Natural killer cell (primary cell): ENCODE results near the gene CACNA2D3. TPM values are rescaled to one million over a fixed set of nuclear protein-coding genes. Genes with fewer than 3 reads are reported as not detected.

Experiments used
- ATAC-seq, 3 donors: fragments of 150-1000 bp in 2 of 3; fragments of 200-7000 bp in 1 of 3; cut with Tn5 transposase; 1 replicate in 1 of 3; 2 replicates in 2 of 3; pipeline ENCODE4 v1.10.0; 2021; ENCODE audit warnings: mild to moderate bottlenecking in 2 of 3, moderate library complexity in 2 of 3
- DNase-seq, 2 donors: peaks; one replicate each; pipeline versions ENCODE4 v3.0.0 to v3.0.0-alpha.2; 2013 to 2021; ENCODE audit warnings: mixed read lengths in 1 of 2
- H3K27ac ChIP-seq: one replicate; pipeline ENCODE4 v1.5.1; 2013; ENCODE audit warnings: mild to moderate bottlenecking, low read length
- H3K27me3 ChIP-seq: one replicate; pipeline ENCODE4 v1.6.1; 2013; ENCODE audit warnings: low read length; ENCODE audit not compliant: control insufficient read depth, insufficient read depth
- H3K36me3 ChIP-seq: one replicate; pipeline ENCODE4 v1.6.1; 2013; ENCODE audit warnings: low read length; ENCODE audit not compliant: control insufficient read depth, insufficient read depth
- H3K4me1 ChIP-seq: one replicate; pipeline ENCODE4 v1.6.1; 2013; ENCODE audit warnings: low read length; ENCODE audit not compliant: control insufficient read depth, insufficient read depth
- H3K4me3 ChIP-seq: one replicate; pipeline ENCODE4 v1.5.1; 2013; ENCODE audit warnings: low read length
- H3K9me3 ChIP-seq: one replicate; pipeline ENCODE4 v1.6.1; 2013; ENCODE audit warnings: low read length; ENCODE audit not compliant: control insufficient read depth, insufficient read depth
- H3K27ac Mint-ChIP-seq, 2 donors: one replicate each; pipeline ENCODE4 v1.8.0; 2022; ENCODE audit warnings: mild to moderate bottlenecking in 2 of 2, mixed read lengths in 2 of 2, moderate library complexity in 1 of 2
- H3K27me3 Mint-ChIP-seq, 2 donors: one replicate each; pipeline ENCODE4 v1.8.0; 2022; ENCODE audit warnings: low read depth in 2 of 2, mixed read lengths in 2 of 2
- H3K36me3 Mint-ChIP-seq: one replicate; pipeline ENCODE4 v1.8.0; 2022; ENCODE audit warnings: mixed read lengths
- H3K4me1 Mint-ChIP-seq, 2 donors: one replicate each; pipeline ENCODE4 v1.8.0; 2022; ENCODE audit warnings: mixed read lengths in 2 of 2
- H3K4me3 Mint-ChIP-seq: one replicate; pipeline ENCODE4 v1.8.0; 2022; ENCODE audit warnings: mild to moderate bottlenecking, moderate library complexity, mixed read lengths
- H3K9me3 Mint-ChIP-seq, 2 donors: one replicate each; pipeline ENCODE4 v1.8.0; 2022; ENCODE audit warnings: mixed read lengths in 2 of 2
- CTCF ChIP-seq: fragments of 200-600 bp; IDR thresholded peaks from one replicate; pipeline ENCODE4 v1.8.0; 2022; ENCODE audit warnings: antibody characterized with exemption
- WGBS: methylation state at CpG from one replicate; pipeline ENCODE4 v1.1.7; 2013; ENCODE audit warnings: missing lambda C conversion rate; ENCODE audit not compliant: insufficient coverage; 5-methylcytosine and 5-hydroxymethylcytosine counted together
- intact Hi-C: fragments of 100-400 bp; cut with micrococcal nuclease; formaldehyde crosslinking; loops from one replicate; pipeline ENCODE4 v1.14.2; 2022
- total RNA-seq, 4 donors: library from RNA; stranded (reverse); fragments of 120-200 nt in 1 of 4; gene quantifications; one replicate each; pipeline versions ENCODE4 v1.2.3 to v1.2.4, GENCODE V29; 2013 to 2022

The CACNA2D3 gene
- total RNA-seq, 3 donors from 2014 or later (not counting 1 experiment from before 2014, with no cell fraction given) = 0.49 TPM; not detected in 2

GRCh38 chr3:54530944-54531343 is 408.6 kb downstream of the CACNA2D3 start:
- 18% methylated on average over 5 of the region's 5 CpGs for WGBS
- H3K4me1 Mint-ChIP-seq = no peaks in the 10 kb centered on the region
- intact Hi-C loops = no loop called here

GRCh38 chr3:54531741-54532140 is 409.4 kb downstream of the CACNA2D3 start:
- no peak for DNase-seq

More at GRCh38 chr3:54530944-54531343, 408.6 kb downstream of the CACNA2D3 start:
- H3K27ac Mint-ChIP-seq = no peak overlapping the region
- Histone ChIP-seq H3K27me3 (no peaks in the 10 kb centered on the region), H3K4me3 (no peak overlapping the region), H3K9me3 (no peaks in the 10 kb centered on the region), H3K36me3 (no peaks in the 10 kb centered on the region), H3K27ac (no peak overlapping the region), H3K4me1 (no peaks in the 10 kb centered on the region)
- ATAC-seq (no peak), DNase-seq (no peak)
- TF ChIP-seq CTCF = no peak
- H3K36me3 Mint-ChIP-seq = no peaks in the 10 kb centered on the region
- H3K27me3 Mint-ChIP-seq = no peaks in the 10 kb centered on the region
- H3K9me3 Mint-ChIP-seq = peaks cover 6 to 7% of the 10 kb centered on the region in 2 donors
- H3K4me3 Mint-ChIP-seq = no peak overlapping the region

GRCh38 chr3:54533856-54534255 is 411.5 kb downstream of the CACNA2D3 start:
- no peaks in the 10 kb centered on the region for H3K36me3 Mint-ChIP-seq
- ATAC-seq (no peak), DNase-seq (no peak)
- Histone ChIP-seq H3K36me3 (no peaks in the 10 kb centered on the region), H3K9me3 (no peaks in the 10 kb centered on the region), H3K4me1 (no peaks in the 10 kb centered on the region), H3K4me3 (no peak overlapping the region), H3K27ac (no peak overlapping the region), H3K27me3 (no peaks in the 10 kb centered on the region)
- intact Hi-C loops = no loop called here
- no peak overlapping the region for H3K27ac Mint-ChIP-seq
- H3K4me1 Mint-ChIP-seq = no peaks in the 10 kb centered on the region
- H3K27me3 Mint-ChIP-seq = no peaks in the 10 kb centered on the region
- TF ChIP-seq CTCF = no peak
- 59% methylated on average over 4 of the region's 4 CpGs for WGBS
- H3K9me3 Mint-ChIP-seq = peaks cover 0 to 6% of the 10 kb centered on the region in 2 donors
- H3K4me3 Mint-ChIP-seq = no peak overlapping the region

More at GRCh38 chr3:54531741-54532140, 409.4 kb downstream of the CACNA2D3 start:
- intact Hi-C loops = no loop called here
- 91% methylated on average over 6 of the region's 6 CpGs for WGBS
- TF ChIP-seq CTCF = no peak
- Histone ChIP-seq H3K36me3 (no peaks in the 10 kb centered on the region), H3K4me1 (no peaks in the 10 kb centered on the region), H3K4me3 (no peak overlapping the region), H3K27me3 (no peaks in the 10 kb centered on the region), H3K27ac (no peak overlapping the region), H3K9me3 (no peaks in the 10 kb centered on the region)
- Mint-ChIP-seq H3K27ac (no peak overlapping the region), H3K27me3 (no peaks in the 10 kb centered on the region), H3K4me3 (no peak overlapping the region), H3K36me3 (no peaks in the 10 kb centered on the region), H3K9me3 (peaks cover 5 to 7% of the 10 kb centered on the region in 2 donors), H3K4me1 (no peaks in the 10 kb centered on the region)
- ATAC-seq = no peak

- Histone ChIP-seq H3K9me3 (no peaks in the 10 kb centered on the region), H3K27me3 (no peaks in the 10 kb centered on the region), H3K36me3 (no peaks in the 10 kb centered on the region), H3K4me3 (no peak overlapping the region), H3K4me1 (no peaks in the 10 kb centered on the region), H3K27ac (no peak overlapping the region)
- ATAC-seq (no peak), DNase-seq (no peak)
- TF ChIP-seq CTCF = no peak
- Mint-ChIP-seq H3K27me3 (no peaks in the 10 kb centered on the region), H3K27ac (no peak overlapping the region), H3K9me3 (peaks cover 0 to 6% of the 10 kb centered on the region in 2 donors), H3K36me3 (no peaks in the 10 kb centered on the region), H3K4me3 (no peak overlapping the region), H3K4me1 (no peaks in the 10 kb centered on the region)
- intact Hi-C loops = no loop called here
- 87% methylated on average over 1 of the region's 1 CpG for WGBS
Measured at GRCh38 chr3:54535619-54536018, 413.3 kb downstream of the CACNA2D3 start.
